Stimulated activated CD4-positive, alpha-beta T cell treated with anti-CD3 and anti-CD28 coated beads, Interleukin-4, amount 100 ng/mL, for 4 hours (primary cell): ENCODE data around the gene ORC2.

Experiments
- DNase-seq, 2 experiments: peaks; one replicate each; pipeline ENCODE4 v3.0.0-alpha.2; 2020

ORC2 gene

GRCh38 chr2:200860092-200860795, 103.2 kb downstream of the ORC2 start:
- peak; percentile 15 to 19 for DNase-seq
